PFSK-1 (cell line): ENCODE results near the gene CAMTA1.

Experiments used
- POLR2AphosphoS5 ChIP-seq: IDR thresholded peaks from 2 replicates; pipeline ENCODE4 v1.6.1; 2012; ENCODE audit warnings: low read depth, mild to moderate bottlenecking, control low read depth, low read length, moderate library complexity
- SIN3A ChIP-seq: IDR thresholded peaks from 2 replicates; pipeline ENCODE4 v1.6.1; 2012; ENCODE audit warnings: mild to moderate bottlenecking, low read length, moderate library complexity, borderline replicate concordance; ENCODE audit not compliant: insufficient read depth
- TF ChIP-seq, protein P1 (sequence below), 2 experiments: IDR thresholded peaks; 2 replicates each; pipeline versions ENCODE4 v1.6.1 to v1.8.0; 2011 to 2012; ENCODE audit warnings: low read depth in 2 of 2, low read length in 2 of 2, control low read depth in 1 of 2, inconsistent platforms in 1 of 2, mild to moderate bottlenecking in 1 of 2, moderate library complexity in 1 of 2; ENCODE audit not compliant: insufficient read depth in 1 of 2

DNA sequence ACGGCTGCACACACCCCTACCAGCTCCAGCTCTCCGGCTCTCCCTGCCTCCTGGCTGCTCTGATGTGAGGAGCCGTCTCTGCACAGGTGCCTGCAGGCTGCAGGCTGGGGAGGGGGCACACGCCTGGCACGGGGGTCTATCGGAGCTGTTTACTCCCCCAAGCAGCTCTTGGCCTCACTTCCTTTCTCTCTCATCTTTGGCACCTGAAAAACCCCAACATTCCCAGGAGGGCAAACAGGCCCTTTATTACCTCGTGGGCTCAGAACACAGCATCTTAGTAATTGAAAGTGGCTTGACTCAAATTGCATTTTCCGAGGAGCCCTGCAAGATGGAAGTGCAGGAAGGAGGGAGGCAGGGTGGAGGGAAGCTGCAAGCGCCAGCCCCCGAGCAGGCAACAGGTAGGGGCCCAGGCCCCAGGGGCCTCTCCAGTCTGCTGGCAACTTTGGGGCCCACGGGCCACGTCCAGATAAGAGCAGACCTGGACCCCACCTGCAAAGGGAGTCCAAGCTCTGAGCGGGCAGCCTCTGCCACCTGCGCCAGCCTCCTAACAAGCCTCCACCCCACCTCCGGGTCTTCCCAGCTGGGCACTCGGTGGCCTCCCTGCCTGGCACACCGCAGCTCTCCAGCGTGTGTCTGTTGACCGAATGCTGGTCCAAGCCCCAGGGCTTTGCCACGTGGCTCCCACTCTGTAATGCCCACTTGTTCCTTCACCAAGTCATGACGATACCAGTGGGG is 722.2 kb downstream of the CAMTA1 start:
- TF ChIP-seq, protein P1, sequence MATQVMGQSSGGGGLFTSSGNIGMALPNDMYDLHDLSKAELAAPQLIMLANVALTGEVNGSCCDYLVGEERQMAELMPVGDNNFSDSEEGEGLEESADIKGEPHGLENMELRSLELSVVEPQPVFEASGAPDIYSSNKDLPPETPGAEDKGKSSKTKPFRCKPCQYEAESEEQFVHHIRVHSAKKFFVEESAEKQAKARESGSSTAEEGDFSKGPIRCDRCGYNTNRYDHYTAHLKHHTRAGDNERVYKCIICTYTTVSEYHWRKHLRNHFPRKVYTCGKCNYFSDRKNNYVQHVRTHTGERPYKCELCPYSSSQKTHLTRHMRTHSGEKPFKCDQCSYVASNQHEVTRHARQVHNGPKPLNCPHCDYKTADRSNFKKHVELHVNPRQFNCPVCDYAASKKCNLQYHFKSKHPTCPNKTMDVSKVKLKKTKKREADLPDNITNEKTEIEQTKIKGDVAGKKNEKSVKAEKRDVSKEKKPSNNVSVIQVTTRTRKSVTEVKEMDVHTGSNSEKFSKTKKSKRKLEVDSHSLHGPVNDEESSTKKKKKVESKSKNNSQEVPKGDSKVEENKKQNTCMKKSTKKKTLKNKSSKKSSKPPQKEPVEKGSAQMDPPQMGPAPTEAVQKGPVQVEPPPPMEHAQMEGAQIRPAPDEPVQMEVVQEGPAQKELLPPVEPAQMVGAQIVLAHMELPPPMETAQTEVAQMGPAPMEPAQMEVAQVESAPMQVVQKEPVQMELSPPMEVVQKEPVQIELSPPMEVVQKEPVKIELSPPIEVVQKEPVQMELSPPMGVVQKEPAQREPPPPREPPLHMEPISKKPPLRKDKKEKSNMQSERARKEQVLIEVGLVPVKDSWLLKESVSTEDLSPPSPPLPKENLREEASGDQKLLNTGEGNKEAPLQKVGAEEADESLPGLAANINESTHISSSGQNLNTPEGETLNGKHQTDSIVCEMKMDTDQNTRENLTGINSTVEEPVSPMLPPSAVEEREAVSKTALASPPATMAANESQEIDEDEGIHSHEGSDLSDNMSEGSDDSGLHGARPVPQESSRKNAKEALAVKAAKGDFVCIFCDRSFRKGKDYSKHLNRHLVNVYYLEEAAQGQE (IDR thresholded peaks at IDR 0.05; ENCODE audit: insufficient read depth in 1 of 2, low read depth in 2 of 2, low read length in 2 of 2): no peak
- no peak for TF ChIP-seq POLR2AphosphoS5
- TF ChIP-seq SIN3A: no peak
